HG03565 (cell line): ENCODE data around the gene ZC3H10.
"Not testable (repeated sequence)": the region's sequence is repeated elsewhere in the genome, so short reads cannot be mapped to it uniquely, and the experiment has no call there.

Experiments used
- ATAC-seq: cut with Tn5 transposase; IDR thresholded peaks from one replicate; pipeline ENCODE4 v1.9.1; 2021; ENCODE audit warnings: mild to moderate bottlenecking, moderate library complexity; ENCODE audit not compliant: unreplicated experiment

ZC3H10 gene

GRCh38 chr12:56152756-56153677, 35.0 kb downstream of the ZC3H10 start:
- ATAC-seq: no peak

GRCh38 chr12:56153678-56154065, 35.6 kb downstream of the ZC3H10 start:
- ATAC-seq: no peak

GRCh38 chr12:56154246-56154771, 36.2 kb downstream of the ZC3H10 start:
- no peak for ATAC-seq

- no peak for ATAC-seq
Observed at GRCh38 chr12:56154818-56155217, 36.8 kb downstream of the ZC3H10 start.

GRCh38 chr12:56155256-56155845, 37.3 kb downstream of the ZC3H10 start:
- no peak for ATAC-seq

- not testable (repeated sequence) for ATAC-seq
Observed at GRCh38 chr12:56156464-56157200, 38.6 kb downstream of the ZC3H10 start.

GRCh38 chr12:56157201-56158028, 39.3 kb downstream of the ZC3H10 start:
- ATAC-seq: peak; percentile 18

GRCh38 chr12:56158029-56158925, 40.2 kb downstream of the ZC3H10 start, which contains the start of gene MYL6:
Gene MYL6, plus strand, starts transcription at chr12:56158359. Its CDS starts 43 bp downstream, at chr12:56158402.
- peak; percentile 83 for ATAC-seq

GRCh38 chr12:56158926-56159461, 40.9 kb downstream of the ZC3H10 start:
- no peak for ATAC-seq

GRCh38 chr12:56159482-56160192, 41.6 kb downstream of the ZC3H10 start:
- no peak for ATAC-seq

GRCh38 chr12:56160193-56160763, 42.2 kb downstream of the ZC3H10 start:
- ATAC-seq: no peak

GRCh38 chr12:56160894-56161689, 43.0 kb downstream of the ZC3H10 start:
- no peak for ATAC-seq

GRCh38 chr12:56161690-56162351, 43.8 kb downstream of the ZC3H10 start:
- no peak for ATAC-seq

GRCh38 chr12:56162468-56163290, 44.6 kb downstream of the ZC3H10 start:
- ATAC-seq: no peak

GRCh38 chr12:56163533-56164344, 45.7 kb downstream of the ZC3H10 start:
- no peak for ATAC-seq
